Neural cell (in vitro differentiated cells): Measurements from ENCODE around the gene HARS1. TPM values are rescaled to one million over a fixed set of nuclear protein-coding genes. Genes with fewer than 3 reads are reported as not detected.
"Not testable (repeated sequence)": the region's sequence is repeated elsewhere in the genome, so short reads cannot be mapped to it uniquely, and the experiment has no call there.

Experiments used
- H2AFZ ChIP-seq: fragments of 200-600, 300-800 bp; sonication (generic), shearing (Covaris generic); 2 replicates; pipeline ENCODE4 v1.6.0; 2014; ENCODE audit warnings: low read depth, mild to moderate bottlenecking, antibody characterized with exemption, low read length, moderate library complexity
- H3F3A ChIP-seq: fragments of 200-600 bp; shearing (Covaris generic); 2 replicates; pipeline ENCODE4 v1.6.1; 2016; ENCODE audit warnings: mild to moderate bottlenecking, moderate library complexity, mixed read lengths, antibody characterized with exemption, low read length; ENCODE audit not compliant: insufficient read depth, poor library complexity, severe bottlenecking
- H3K27ac ChIP-seq: fragments of 200-600, 300-800 bp; sonication (generic), shearing (Covaris generic); 2 replicates; pipeline ENCODE4 v1.5.1; 2014; ENCODE audit warnings: mild to moderate bottlenecking, low read length, moderate library complexity
- H3K27me3 ChIP-seq: fragments of 300-800, 200-600 bp; sonication (generic), shearing (Covaris generic); 2 replicates; pipeline ENCODE4 v1.6.0; 2014; ENCODE audit warnings: mild to moderate bottlenecking, low read depth, low read length, moderate library complexity; ENCODE audit not compliant: insufficient read depth
- H3K36me3 ChIP-seq: fragments of 300-800, 200-600 bp; sonication (generic), shearing (Covaris generic); 2 replicates; pipeline ENCODE4 v1.5.1; 2014; ENCODE audit warnings: mild to moderate bottlenecking, antibody characterized with exemption, low read length, moderate library complexity; ENCODE audit not compliant: insufficient read depth
- H3K4me2 ChIP-seq: fragments of 300-800, 200-600 bp; sonication (generic), shearing (Covaris generic); 2 replicates; pipeline ENCODE4 v1.6.0; 2014; ENCODE audit warnings: mild to moderate bottlenecking, low read length
- H3K4me3 ChIP-seq: fragments of 300-800, 200-600 bp; sonication (generic), shearing (Covaris generic); 2 replicates; pipeline ENCODE4 v1.5.1; 2014; ENCODE audit warnings: mild to moderate bottlenecking, low read length, moderate library complexity
- H3K79me2 ChIP-seq: fragments of 200-600 bp; shearing (Covaris generic); replicated peaks from 2 replicates; pipeline ENCODE4 v1.6.0; 2014; ENCODE audit warnings: mild to moderate bottlenecking, low read length, moderate library complexity; ENCODE audit not compliant: insufficient read depth
- H3K9ac ChIP-seq: fragments of 300-800, 200-600 bp; sonication (generic), shearing (Covaris generic); 2 replicates; pipeline ENCODE4 v1.6.1; 2016; ENCODE audit warnings: mild to moderate bottlenecking, low read length, mixed read lengths
- H3K9me2 ChIP-seq: fragments of 200-600 bp; shearing (Covaris generic); 2 replicates; pipeline ENCODE4 v1.6.1; 2016; ENCODE audit warnings: mild to moderate bottlenecking, low read length, mixed read lengths; ENCODE audit not compliant: insufficient read depth
- H3K9me3 ChIP-seq: fragments of 200-600, 300-800 bp; sonication (generic), shearing (Covaris generic); 2 replicates; pipeline ENCODE4 v1.6.1; 2016; ENCODE audit warnings: mild to moderate bottlenecking, mixed run types, low read length, moderate library complexity, mixed read lengths
- H4K20me1 ChIP-seq: fragments of 200-600 bp; shearing (Covaris generic); 2 replicates; pipeline ENCODE4 v1.6.1; 2016; ENCODE audit warnings: mild to moderate bottlenecking, mixed run types; ENCODE audit not compliant: insufficient read depth
- EP300 ChIP-seq: fragments of 450-650 bp; conservative IDR thresholded peaks from 2 replicates; pipeline ENCODE4 v1.6.1; 2014; ENCODE audit warnings: antibody characterized with exemption, mild to moderate bottlenecking, moderate library complexity; ENCODE audit not compliant: poor library complexity, severe bottlenecking
- EZH2 ChIP-seq: fragments of 200-600, 300-800 bp; shearing (Covaris generic), sonication (generic); IDR thresholded peaks from 2 replicates; pipeline ENCODE4 v1.6.1; 2014; ENCODE audit warnings: antibody characterized with exemption, low read length, borderline replicate concordance, mild to moderate bottlenecking; ENCODE audit not compliant: insufficient read depth, poor library complexity, severe bottlenecking
- MXI1 ChIP-seq: fragments of 450-650 bp; conservative IDR thresholded peaks from 2 replicates; pipeline ENCODE4 v1.6.1; 2014; ENCODE audit warnings: antibody characterized with exemption, mild to moderate bottlenecking; ENCODE audit not compliant: poor library complexity, severe bottlenecking
- POLR2AphosphoS5 ChIP-seq: IDR thresholded peaks from 2 replicates; pipeline ENCODE4 v1.6.1; 2012
- RAD21 ChIP-seq: fragments of 450-650 bp; conservative IDR thresholded peaks from 2 replicates; pipeline ENCODE4 v1.6.1; 2014; ENCODE audit warnings: antibody characterized with exemption, mild to moderate bottlenecking, moderate library complexity
- REST ChIP-seq: IDR thresholded peaks from 2 replicates; pipeline ENCODE4 v1.6.1; 2012; ENCODE audit warnings: borderline replicate concordance
- SMC3 ChIP-seq: fragments of 450-650 bp; conservative IDR thresholded peaks from 2 replicates; pipeline ENCODE4 v1.6.1; 2014; ENCODE audit warnings: antibody characterized with exemption, mild to moderate bottlenecking, moderate library complexity; ENCODE audit not compliant: poor library complexity
- TAF1 ChIP-seq: IDR thresholded peaks from 2 replicates; pipeline ENCODE4 v1.6.1; 2012; ENCODE audit warnings: low read depth
- polyA plus RNA-seq: library from polyadenylated mRNA; depleted of rRNA; stranded (reverse); fragments of >200 nt; gene quantifications from 2 replicates; pipeline ENCODE4 v1.2.3, GENCODE V29; 2014
- TF ChIP-seq, protein P1 (sequence below): fragments of 450-650 bp; IDR thresholded peaks from 2 replicates; pipeline ENCODE4 v1.5.1; 2014; ENCODE audit warnings: antibody characterized with exemption, mild to moderate bottlenecking, moderate library complexity; ENCODE audit not compliant: poor library complexity, severe bottlenecking

Gene HARS1
- polyA plus RNA-seq, 1 donor from 2014 or later = 80.2 TPM

- Histone ChIP-seq H3K9me3 (no peaks in the 10 kb centered on the region), H3K4me3 (no peak overlapping the region), H3K4me2 (no peak overlapping the region), H4K20me1 (no peaks in the 10 kb centered on the region), H3K79me2 (no peaks in the 10 kb centered on the region), H3K9me2 (no peaks in the 10 kb centered on the region), H2AFZ (no peak overlapping the region), H3K27ac (no peak overlapping the region), H3F3A (no peaks in the 10 kb centered on the region), H3K9ac (no peak overlapping the region), H3K36me3 (peaks cover 15% of the 10 kb centered on the region), H3K27me3 (no peaks in the 10 kb centered on the region)
- TF ChIP-seq TAF1 (no peak), MXI1 (no peak), SMC3 (no peak), EZH2 (no peak), POLR2AphosphoS5 (no peak), EP300 (no peak), RAD21 (no peak), REST (no peak)
- TF ChIP-seq, protein P1, sequence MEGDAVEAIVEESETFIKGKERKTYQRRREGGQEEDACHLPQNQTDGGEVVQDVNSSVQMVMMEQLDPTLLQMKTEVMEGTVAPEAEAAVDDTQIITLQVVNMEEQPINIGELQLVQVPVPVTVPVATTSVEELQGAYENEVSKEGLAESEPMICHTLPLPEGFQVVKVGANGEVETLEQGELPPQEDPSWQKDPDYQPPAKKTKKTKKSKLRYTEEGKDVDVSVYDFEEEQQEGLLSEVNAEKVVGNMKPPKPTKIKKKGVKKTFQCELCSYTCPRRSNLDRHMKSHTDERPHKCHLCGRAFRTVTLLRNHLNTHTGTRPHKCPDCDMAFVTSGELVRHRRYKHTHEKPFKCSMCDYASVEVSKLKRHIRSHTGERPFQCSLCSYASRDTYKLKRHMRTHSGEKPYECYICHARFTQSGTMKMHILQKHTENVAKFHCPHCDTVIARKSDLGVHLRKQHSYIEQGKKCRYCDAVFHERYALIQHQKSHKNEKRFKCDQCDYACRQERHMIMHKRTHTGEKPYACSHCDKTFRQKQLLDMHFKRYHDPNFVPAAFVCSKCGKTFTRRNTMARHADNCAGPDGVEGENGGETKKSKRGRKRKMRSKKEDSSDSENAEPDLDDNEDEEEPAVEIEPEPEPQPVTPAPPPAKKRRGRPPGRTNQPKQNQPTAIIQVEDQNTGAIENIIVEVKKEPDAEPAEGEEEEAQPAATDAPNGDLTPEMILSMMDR = no peak
These were observed 19.6 kb downstream of the HARS1 start for GRCh38 chr5:140671472-140672125.

GRCh38 chr5:140671035-140671434 is 20.1 kb downstream of the HARS1 start:
- H3K9me2 ChIP-seq, H3K4me2 ChIP-seq, H3F3A ChIP-seq, H3K9me3 ChIP-seq, H3K27ac ChIP-seq, H2AFZ ChIP-seq, H3K27me3 ChIP-seq, H3K79me2 ChIP-seq, H3K4me3 ChIP-seq, H3K36me3 ChIP-seq, H4K20me1 ChIP-seq, H3K9ac ChIP-seq: not testable (repeated sequence)
